ENCODE measurements around the gene MLXIP. TPM values are rescaled to one million over a fixed set of nuclear protein-coding genes. Genes with fewer than 3 reads are reported as not detected.

The MLXIP gene
- total and polyA plus RNA-seq, 2 of the 8 experiments (the other 6 are each of a cell fraction or from before 2014, with no cell fraction given) = 5.5 to 40.5 TPM

DNA sequence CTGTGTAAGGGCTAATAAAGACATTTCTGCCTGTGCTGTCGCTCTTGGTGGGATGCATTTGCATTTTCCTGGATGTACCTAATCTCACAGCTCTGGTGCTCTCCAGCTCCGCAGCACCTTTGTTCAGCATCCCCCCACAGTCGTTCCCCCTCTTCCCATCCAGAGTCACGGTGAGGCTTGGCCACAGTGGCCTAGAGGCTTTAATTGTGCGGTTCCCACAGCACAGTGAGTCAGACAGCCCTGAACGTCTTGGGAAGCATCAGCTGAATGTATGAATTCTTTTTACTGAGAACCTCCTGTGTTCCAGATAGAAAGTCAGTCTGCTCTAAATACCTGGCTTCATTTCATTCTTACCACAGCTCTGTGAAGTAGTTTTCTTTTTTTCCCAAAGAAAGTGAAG lies 28.7 kb downstream of the MLXIP start:
- Histone ChIP-seq H3K23me2 (ENCODE audit: low read depth, low read length) (no peaks in the 10 kb centered on the region), H3K4me3 (ENCODE audit: extremely low read depth in 1 of 4, insufficient read depth in 2 of 4, low read depth in 3 of 4, low read length in 4 of 4) (no peak overlapping the region), H3K4me2 (ENCODE audit: insufficient read depth in 1 of 2, low read depth in 2 of 2, low read length in 2 of 2) (no peak overlapping the region), H3K9ac (replicated peaks in 1 of 4; ENCODE audit: extremely low read depth in 1 of 4, low read depth in 3 of 4, low read length in 3 of 4) (no peak overlapping the region), H3K27ac (ENCODE audit: low read depth, low read length) (no peak overlapping the region), H3K36me3 (ENCODE audit: control insufficient read depth in 2 of 4, insufficient read depth in 4 of 4, low read length in 3 of 4) (no peaks in the 10 kb centered on the region), H3K18ac (ENCODE audit: extremely low read depth, low read length) (no peak overlapping the region), H4K5ac (ENCODE audit: insufficient read length, low read depth, low read length) (no peak overlapping the region), H2BK5ac (ENCODE audit: low read depth, low read length) (no peak overlapping the region; the same call in 1 of the 2 replicates), H2BK120ac (replicated peaks; ENCODE audit: low read depth, low read length) (no peak overlapping the region), H2AFZ (ENCODE audit: low read length) (no peak overlapping the region), H3K79me2 (ENCODE audit: control insufficient read depth in 1 of 2, insufficient read depth in 2 of 2, low read length in 2 of 2) (peaks cover 0 to 4% of the 10 kb centered on the region in 2 experiments; a peak in 1 of 4 replicates), H3K4me1 (replicated peaks in 1 of 4; ENCODE audit: control insufficient read depth in 3 of 4, insufficient read depth in 4 of 4, low read length in 3 of 4) (no peaks in the 10 kb centered on the region; a peak in 1 of 7 replicates), H4K91ac (replicated peaks; ENCODE audit: insufficient read length, low read length) (no peak overlapping the region), H3K4ac (replicated peaks; ENCODE audit: insufficient read length, low read depth, low read length) (no peak overlapping the region), H3K79me1 (ENCODE audit: low read depth, low read length) (peaks cover 6% of the 10 kb centered on the region; the same call in 1 of the 2 replicates), H3K9me3 (ENCODE audit: insufficient read depth in 2 of 2, low read depth in 1 of 2, low read length in 1 of 2) (no peaks in the 10 kb centered on the region), H3K14ac (ENCODE audit: insufficient read length) (no peak overlapping the region), H4K8ac (ENCODE audit: extremely low read depth, insufficient read depth, low read length) (no peak overlapping the region), H4K20me1 (replicated peaks in 1 of 2; ENCODE audit: control insufficient read depth in 1 of 2, insufficient read depth in 2 of 2, low read length in 2 of 2) (peaks cover 0 to 5% of the 10 kb centered on the region in 2 experiments), H2BK12ac (ENCODE audit: low read depth, low read length) (no peak overlapping the region), H3K27me3 (replicated peaks in 1 of 4; ENCODE audit: control insufficient read depth in 3 of 4, extremely low read depth in 1 of 4, insufficient read depth in 3 of 4, low read length in 3 of 4) (no peaks in the 10 kb centered on the region), H2AK5ac (ENCODE audit: low read depth, low read length) (no peak overlapping the region), H3K56ac (replicated peaks; ENCODE audit: insufficient read length, low read depth, low read length) (no peak overlapping the region), H2BK15ac (ENCODE audit: low read length) (no peak overlapping the region), H3K23ac (ENCODE audit: insufficient read length) (no peak overlapping the region), H2BK20ac (ENCODE audit: low read length) (no peak overlapping the region)
- ChIA-PET CTCF (ENCODE audit: partially characterized antibody) (interaction anchor here (0.7 to 3.0 kb wide), 7 partner anchors 9 to 44 kb away, joined by 3 to 24 read pairs (median 3); no protein-coding TSS in a partner anchor), POLR2A (ENCODE audit: partially characterized antibody) (interaction anchor here (1.0 to 1.3 kb wide), 3 partner anchors 9 to 20 kb away, joined by 3 to 4 read pairs (median 3); no protein-coding TSS in a partner anchor)
- 84% methylated on average over 6 of the region's 6 CpGs; no CpG with 5 or more reads in 1 of the 2 experiments for WGBS, 2 experiments (ENCODE audit: extremely low coverage in 1 of 2, insufficient coverage in 1 of 2, insufficient read length in 1 of 2, insufficient replicate concordance in 2 of 2, low coverage in 1 of 2, low lambda C conversion rate in 2 of 2, missing lambda C conversion rate in 1 of 2)
- no peak for DNase-seq (ENCODE audit: low read depth in 1 of 2, low spot score in 2 of 2)
- FAIRE-seq = no peak
- TF ChIP-seq JUND (IDR thresholded peaks at IDR 0.05; ENCODE audit: low read length) (no peak), GABPA (IDR thresholded peaks at IDR 0.05; ENCODE audit: borderline replicate concordance, insufficient read depth, low read length) (no peak), POU5F1 (IDR thresholded peaks at IDR 0.05; ENCODE audit: low read depth, low read length) (no peak), PHF8 (conservative IDR thresholded peaks at IDR 0.05; ENCODE audit: low read depth, low read length) (no peak), CHD1 (IDR thresholded peaks at IDR 0.05; ENCODE audit: low read depth, low read length) (no peak), SP2 (IDR thresholded peaks at IDR 0.05; ENCODE audit: low read length) (no peak), SUZ12 (IDR thresholded peaks at IDR 0.05; ENCODE audit: low read length) (no peak), RNF2 (IDR thresholded peaks at IDR 0.05; ENCODE audit: borderline replicate concordance, low read depth, low read length, missing control alignments, poor library complexity, severe bottlenecking) (no peak), TBP (IDR thresholded peaks at IDR 0.05; ENCODE audit: low read depth, low read length) (no peak), TCF12 (IDR thresholded peaks at IDR 0.05; ENCODE audit: low read depth, low read length) (no peak), KDM5A (IDR thresholded peaks at IDR 0.05; ENCODE audit: low read length) (no peak)
- TF ChIP-seq, protein P1, sequence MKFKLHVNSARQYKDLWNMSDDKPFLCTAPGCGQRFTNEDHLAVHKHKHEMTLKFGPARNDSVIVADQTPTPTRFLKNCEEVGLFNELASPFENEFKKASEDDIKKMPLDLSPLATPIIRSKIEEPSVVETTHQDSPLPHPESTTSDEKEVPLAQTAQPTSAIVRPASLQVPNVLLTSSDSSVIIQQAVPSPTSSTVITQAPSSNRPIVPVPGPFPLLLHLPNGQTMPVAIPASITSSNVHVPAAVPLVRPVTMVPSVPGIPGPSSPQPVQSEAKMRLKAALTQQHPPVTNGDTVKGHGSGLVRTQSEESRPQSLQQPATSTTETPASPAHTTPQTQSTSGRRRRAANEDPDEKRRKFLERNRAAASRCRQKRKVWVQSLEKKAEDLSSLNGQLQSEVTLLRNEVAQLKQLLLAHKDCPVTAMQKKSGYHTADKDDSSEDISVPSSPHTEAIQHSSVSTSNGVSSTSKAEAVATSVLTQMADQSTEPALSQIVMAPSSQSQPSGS (IDR thresholded peaks at IDR 0.05; ENCODE audit: low read length) = no peak
